Right renal pelvis (tissue), 4 donors: ENCODE results near the gene STAT2. TPM values are rescaled to one million over a fixed set of nuclear protein-coding genes. Genes with fewer than 3 reads are reported as not detected.
"Not testable (repeated sequence)": the region's sequence is repeated elsewhere in the genome, so short reads cannot be mapped to it uniquely, and the experiment has no call there.

Source experiments
- DNase-seq, 4 donors: peaks; one replicate each; pipeline ENCODE4 v3.0.0-alpha.2; 2013; ENCODE audit warnings: low read depth in 4 of 4, low spot score in 3 of 4, missing footprints in 1 of 4
- polyA plus RNA-seq, 4 donors: library from polyadenylated mRNA; unstranded; fragments of 120-200 nt; gene quantifications; one replicate each; pipeline ENCODE4 v1.2.1, GENCODE V29; 2013; ENCODE audit not compliant: insufficient read length in 4 of 4

Gene STAT2
- polyA plus RNA-seq: 100 to 1,000 TPM in 1 of 4 donors, 10 to 100 TPM in 3; 79.2 to 107 (median 85.1) TPM

DNA sequence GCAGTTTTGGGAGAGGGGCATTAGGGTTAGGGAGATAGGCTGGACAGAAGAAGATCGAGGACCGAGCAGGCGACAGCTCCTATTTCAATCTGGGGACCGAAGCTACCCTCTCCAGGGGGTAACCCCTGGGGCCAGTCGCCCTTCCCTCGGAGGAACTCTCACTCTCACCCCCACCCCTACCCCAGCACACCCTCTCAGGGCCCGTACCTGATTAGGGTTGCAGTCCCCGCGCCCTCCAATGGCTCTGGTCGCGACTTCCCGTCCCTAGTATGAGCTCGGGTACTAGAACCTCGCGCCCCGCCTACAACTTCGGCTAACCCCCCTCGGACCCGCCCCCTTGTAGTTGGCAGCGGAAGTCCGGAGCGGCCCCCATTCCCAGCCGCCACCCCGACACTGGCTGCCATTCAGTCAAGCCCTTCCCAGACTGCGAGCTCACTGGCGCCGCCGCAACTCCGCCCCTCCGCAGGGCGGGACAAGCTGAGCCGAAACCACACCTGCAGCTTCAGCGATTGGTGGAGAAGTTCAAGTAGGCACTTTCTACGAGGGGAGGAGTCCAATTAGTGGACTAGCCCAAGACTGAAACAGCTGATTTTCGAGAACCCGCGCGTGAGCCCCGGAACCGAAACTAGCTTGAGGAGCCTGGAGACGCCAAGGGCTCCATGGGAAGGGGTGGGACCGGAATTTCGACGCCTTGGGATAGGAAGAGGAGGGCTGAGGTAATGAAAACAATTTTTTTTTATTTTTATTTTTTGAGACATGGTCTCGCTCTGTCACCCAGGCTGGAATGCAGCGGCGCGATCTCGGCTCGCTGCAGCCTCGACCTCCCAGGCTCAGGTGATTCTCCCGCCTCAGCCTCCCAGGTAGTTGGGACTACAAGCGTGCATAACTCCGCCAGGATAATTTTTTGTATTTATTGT, at the start of gene STAT2:
Gene STAT2 (minus strand): TSS at position 257 of the 917 bp plus-strand sequence. CDS start 3,536 bp downstream, outside the sequence.
- peak; percentile 93 to 99 (median 99) for DNase-seq

DNA sequence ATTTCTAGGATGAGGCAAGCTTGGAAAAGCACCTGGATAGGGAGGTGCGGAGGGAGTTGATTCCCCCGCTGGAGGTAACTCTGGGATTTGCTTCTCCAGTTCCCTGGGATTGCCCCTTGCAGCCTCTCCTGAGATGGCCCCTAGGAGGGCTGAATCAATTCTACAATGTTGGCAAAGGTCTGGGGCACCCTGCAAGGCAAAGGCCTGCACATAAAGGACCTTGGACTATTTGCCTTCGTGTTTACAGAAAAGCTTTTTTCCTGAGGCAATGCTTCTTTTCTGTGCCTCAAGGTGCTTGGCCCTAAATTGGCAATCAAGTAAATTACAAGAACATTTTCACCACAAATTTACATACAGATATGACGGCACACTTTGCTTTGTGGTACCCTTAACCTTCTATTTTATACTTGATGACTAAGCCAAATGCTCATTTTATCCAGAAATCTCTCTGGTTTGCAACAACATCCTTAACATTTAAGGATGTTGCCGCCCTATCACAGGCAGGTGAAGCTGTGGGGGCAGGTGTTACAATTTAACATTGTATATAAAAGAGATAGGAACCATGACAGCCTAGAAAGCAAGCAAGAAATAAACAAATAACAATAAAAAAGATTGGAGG, 49.0 kb upstream of the STAT2 start:
- no peak for DNase-seq

DNA sequence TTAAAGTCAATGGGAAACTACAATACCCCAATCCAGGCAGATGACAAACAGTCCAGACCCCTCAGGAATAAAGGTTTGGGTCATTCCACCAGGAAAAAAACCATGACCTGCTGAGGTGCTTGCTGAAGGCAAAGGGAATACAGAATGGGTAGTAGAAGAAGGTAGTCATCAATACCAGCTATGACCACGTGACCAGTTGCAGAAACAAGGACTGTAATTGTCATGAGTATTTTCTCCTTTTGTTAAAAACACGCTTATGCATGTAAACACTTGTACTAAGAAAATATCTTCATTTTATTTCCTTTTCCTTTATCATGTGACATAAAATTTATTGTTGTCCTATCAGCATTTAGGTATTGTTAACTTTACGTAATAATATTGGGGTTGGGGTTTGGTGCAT, 44.3 kb upstream of the STAT2 start:
- not testable (repeated sequence) for DNase-seq

DNA sequence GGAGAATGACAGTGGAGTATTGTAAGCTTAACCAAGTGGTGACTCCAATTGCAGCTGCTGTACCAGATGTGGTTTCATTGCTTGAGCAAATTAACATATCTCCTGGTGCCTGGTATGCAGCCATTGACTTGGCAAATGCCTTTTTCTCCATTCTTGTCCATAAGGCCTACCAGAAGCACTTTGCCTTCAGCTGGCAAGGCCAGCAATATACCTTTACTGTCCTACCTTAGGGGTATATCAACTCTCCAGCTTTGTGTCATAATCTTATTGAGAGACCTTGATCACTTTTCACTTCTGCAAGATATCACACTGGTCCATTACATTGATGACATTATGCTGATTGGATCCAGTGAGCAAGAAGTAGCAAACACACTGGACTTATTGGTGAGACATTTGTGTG, 41.7 kb upstream of the STAT2 start:
- DNase-seq: not testable (repeated sequence)

DNA sequence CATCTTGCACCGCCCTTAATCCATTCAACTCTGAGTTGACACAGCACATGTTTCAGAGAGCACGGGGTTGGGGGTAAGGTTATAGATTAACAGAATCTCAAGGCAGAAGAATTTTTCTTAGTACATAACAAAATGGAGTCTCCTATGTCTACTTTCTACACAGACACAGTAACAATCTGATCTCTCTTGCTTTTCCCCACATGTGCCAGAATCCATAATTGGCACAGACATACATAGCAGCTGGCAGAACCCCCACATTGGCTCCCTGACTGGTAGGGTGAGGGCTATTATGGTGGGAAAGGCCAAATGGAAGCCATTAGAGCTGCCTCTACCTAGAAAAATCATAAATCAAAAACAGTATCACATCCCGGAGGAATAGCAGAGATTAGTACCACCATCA, 41.2 kb upstream of the STAT2 start:
- DNase-seq: not testable (repeated sequence)

DNA sequence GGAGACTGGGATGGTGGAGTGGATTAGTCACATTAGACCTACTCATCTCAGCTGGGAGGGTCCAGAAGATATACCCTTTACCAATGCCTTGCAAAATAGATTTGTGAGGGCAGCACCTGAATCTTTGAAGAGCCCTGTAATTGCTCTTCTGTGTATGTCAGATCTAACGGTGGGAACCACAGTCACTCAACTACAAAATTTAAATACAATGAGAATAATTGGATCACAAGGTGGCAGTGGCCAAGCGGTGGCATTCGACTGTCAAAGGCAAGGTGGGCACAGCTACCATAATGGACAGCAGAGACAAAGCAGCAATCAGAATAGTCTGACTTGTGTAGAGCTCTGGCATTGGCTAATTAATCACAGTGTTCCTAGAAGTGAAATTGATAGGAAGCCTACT, 39.6 kb upstream of the STAT2 start:
- not testable (repeated sequence) for DNase-seq

DNA sequence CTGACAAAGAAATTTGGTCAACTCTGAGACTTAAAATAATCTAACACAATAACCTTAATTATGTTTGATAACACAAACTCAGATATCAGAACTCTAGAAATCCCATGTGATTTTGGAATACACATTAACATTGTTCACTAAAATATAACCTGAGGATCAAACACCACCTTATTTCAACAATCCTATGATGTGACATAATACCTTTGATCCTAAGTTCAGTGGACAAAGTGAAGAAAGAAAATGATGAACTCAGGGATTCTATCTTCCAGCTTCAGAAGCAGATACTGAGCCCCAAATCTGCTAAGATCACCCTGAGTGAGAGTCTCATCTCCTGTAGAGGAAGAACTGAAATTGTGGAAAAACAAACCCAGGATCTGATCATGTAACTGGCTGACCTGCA, 38.4 kb upstream of the STAT2 start:
- DNase-seq: no peak

DNA sequence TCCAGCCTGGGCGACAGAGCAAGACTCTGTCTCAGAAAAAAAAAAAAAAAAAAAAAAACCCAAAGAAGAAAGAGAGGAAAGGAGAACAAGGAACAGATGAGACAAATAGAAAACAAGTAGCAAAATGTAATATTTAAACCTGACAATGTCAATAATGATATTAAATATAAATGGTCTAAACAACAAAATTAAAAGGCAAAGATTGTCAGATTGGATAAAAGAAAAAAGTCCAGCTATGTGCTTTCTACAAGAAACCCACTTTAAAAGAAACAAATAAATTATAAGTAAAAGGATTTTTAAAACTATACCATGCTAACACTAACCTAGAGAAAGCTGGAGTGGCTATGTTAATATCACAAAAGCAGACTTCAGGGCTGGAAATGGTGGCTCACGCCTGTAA, 32.4 kb upstream of the STAT2 start:
- DNase-seq: no peak

DNA sequence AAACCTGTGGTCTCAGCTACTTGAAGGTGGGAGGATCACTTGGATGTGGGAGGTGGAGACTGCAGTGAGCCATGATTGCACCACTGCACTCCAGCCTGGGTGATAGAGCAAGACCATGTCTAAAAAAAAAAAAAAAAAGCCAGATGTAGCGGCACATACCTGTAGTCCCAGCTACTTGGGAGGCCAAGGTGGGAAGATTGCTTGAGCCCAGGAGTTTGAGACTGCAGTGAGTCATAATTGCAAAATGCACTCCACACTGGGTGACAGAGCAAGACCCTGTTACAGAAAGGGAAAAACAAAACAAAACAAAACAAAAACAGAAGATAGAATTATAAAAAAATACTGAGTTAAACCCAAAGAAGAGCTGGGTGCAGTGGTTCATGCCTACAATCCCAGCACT, 31.8 kb upstream of the STAT2 start:
- no peak for DNase-seq

DNA sequence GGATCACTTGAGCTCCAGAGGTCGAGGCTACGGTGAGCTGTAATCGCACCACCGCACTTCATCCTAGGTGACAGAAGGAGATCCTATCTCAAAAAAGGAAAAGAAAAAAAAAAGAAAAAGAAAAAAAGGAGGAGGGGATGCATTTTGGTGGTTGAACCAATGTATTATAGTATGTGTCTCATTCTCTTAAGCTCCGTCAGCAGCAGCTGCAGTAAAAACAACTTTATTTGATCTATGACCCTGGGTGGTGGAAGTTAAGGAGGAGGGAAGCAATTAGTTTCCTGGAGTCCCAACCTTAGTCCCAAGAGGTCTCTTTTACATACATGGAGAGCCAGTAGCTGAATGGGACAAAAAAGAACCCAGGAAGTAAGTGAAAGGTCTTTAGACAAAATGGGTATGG, 29.5 kb upstream of the STAT2 start:
- DNase-seq: peak in 1 of 4 donors; percentile 27

DNA sequence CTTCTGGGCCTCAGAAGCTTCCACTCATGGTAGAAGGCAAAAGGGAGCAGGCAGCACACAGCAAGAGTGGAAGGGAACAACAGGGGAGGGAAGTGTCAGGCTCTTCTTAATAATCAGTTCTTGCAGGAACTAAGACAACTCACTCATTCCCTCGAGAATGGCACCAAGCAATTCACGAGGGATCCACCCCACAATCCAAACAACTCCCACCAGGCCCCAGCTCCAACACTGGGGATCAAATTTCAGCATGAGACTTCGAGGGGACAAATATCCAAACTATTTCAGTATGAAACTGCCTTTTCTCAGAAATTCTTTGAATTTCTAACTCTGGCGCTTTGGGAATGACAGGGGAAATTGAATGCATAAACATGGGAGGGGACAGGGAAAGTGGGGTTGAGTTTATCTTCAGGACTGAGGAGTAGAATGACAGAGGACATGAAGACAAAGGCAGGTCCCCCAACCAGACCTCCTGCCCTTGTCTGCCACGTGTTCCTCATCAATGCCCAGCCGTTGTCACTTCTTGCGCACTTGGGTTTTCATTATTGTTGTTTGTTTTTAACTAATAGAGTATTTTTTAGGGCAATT, 27.3 kb upstream of the STAT2 start:
- peak in 1 of 4 donors; percentile 28 for DNase-seq

DNA sequence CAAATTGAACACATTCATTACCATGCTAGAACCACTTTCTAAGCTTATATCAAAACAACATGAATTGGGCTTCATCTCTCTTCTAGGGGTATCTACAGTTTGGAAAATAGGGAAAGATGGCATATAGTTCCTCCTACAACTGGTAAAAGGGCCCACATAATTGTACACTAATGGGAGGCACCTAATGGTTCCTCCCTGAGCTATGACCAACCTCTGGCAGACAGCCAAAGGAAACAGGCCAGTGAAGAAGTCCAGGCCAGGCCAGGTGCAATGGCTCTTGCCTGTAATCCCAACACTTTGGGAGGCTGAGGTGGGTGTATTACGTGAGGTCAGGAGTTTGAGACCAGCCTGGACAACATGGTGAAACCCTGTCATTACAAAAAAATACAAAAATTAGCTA, 26.0 kb upstream of the STAT2 start:
- no peak for DNase-seq

DNA sequence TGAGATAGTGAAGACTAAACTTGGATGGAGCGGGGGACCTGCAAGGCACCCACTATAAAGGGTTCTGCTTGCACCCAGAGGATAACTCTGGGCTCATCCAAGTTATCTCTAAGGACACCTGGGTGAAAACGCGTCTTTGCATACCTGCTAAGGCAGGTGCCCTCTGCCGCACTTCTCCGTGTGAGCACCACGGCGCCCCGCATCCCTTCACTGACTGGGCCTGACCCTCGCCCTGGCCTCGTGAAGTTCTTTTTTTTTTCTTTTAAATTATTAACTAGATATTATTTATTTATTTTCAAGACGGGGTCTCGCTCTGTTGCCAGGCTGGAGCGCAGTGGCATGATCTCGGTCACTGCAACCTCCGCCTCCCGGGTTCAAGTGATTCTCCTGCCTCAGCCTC, 22.7 kb upstream of the STAT2 start:
- DNase-seq: no peak

DNA sequence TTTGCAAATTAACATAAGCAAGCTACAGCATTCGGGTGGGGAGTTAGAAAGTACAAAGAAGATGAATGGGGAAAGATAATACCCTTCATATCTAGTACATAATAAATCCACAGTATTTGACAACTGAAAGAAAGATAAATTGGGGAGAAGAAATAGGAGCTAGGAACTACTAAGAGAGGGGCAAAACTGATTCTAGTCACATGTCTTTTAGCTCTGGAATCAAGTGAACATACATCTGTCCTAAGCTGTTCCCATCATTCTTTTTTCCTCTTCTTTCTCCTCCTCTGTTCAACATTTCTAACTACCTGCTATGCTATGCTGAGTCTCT, 18.0 kb upstream of the STAT2 start:
- no peak for DNase-seq

DNA sequence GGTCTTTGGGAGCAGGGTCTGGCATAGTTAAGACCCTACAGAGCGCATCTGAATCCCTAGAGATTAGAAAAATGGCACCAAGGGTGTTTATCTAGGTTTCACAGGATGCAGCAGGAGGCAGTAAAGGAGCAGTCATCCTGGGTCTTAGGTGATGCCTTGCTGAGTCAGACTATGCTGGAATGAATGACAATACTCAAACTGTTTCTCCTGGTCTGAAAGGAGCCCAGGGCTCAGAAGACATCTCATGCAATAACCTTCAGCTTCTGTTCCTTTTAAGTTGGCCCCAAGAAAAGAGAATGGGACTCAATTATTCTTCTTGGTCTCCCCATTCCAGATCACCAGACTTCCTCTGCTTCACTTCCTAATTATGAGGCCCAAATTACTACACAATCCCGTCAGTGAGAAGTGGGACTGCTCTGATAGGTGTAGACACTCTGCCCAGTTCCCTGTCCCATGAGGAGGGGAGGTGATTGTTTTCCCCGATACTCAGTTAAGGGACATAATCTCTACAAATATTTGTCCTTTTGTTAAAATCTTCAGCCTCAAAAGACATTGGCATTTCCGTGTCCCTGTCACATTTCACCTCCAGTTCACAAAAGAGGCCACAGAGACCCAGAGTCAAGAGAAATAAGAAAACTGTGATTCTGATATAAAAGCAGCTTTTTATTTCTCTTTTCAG, 17.5 kb upstream of the STAT2 start:
- DNase-seq: no peak

DNA sequence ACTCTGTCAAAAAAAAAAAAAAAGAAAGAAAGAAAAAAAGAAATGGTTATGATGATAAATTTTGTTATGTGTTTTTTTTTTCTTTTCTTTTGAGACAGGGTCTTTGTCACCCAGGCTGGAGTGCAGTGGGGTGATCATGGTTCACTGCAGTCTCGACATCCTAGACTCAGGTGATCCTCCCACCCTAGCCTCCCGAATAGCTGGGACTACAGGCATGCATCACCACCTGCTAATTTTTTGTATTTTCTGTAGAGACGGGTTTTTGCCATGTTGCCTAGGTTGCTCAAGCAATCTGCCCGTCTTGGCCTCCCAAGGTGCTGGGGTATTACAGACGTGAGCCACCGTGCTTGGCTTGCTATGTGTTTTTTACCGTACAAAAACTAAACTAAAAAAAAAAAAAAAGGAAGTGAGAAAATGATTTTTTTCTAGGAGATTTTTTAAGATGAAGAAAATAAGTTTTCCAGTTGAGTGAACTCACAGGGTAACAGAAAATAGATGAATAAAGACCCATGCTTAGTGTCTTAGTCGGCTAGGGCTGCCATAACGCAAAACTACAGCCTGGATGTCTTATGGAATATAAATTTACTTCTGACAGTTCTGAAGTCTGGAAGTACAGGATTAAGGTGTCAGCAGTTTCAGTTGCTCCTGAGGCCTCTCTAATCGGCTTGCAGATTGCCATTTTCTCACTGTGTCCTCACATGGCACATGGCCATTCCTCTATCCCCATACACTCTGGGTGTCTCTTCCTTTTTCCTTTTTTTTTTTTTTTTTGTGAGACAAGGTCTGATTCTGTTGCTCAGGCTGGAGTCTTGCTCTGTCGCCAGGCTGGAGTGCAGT, 15.9 kb upstream of the STAT2 start:
- DNase-seq: no peak

DNA sequence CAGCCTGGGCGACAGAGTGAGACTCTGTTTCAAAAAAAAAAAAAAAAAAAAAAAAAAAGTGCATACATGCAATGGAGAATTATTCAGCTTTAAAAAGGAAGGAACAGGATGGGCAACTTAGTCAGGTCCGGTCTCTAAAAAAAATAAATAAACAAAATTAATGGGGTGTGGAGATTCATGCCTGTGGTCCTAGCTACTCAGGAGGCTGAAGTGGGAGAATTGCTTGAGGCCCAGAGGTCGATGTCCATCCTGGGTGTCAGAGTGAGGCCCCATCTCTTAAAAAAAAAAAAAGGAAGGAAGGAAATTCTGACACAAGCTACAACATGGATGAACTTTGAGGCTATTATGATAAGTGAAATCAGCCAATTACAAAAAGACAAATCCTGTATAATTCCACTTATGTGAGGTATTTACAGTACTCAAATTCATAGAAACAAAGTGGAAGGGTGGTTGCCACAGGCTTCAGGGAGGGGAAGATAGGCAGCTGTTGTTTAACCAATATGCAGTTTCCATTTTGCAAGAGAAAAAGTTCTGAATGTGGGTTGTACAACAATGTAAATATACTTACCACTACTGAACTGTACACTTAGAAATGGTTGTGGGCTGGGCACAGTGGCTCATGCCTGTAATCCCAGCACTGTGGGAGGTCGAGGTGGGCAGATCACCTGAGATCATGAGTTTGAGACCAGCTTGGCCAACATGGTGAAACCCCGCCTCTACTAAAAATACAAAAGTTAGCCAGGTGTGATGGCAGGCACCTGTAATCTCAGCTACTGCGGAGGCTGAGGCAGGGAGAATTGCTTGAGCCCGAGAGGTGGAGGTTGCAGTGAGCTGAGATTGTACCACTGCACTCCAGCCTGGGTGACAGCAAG, 15.1 kb upstream of the STAT2 start:
- no peak for DNase-seq

DNA sequence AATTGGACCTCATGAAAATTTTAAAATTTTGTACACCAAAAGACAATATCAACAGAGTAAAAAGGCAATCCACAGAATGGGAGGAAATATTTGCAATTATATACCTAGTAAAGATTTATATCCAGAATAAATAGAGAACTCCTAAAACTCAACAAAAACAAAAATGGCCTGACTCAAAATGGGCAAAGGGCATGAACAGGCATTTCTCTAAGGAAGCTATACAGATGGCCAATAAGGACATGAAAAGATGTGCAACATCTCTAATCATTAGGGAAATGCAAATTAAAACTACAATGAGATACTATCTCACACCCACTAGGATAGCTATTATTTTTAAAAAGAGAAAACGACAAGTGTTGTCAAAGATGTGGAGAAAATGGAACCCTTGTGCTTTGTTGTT, 13.6 kb upstream of the STAT2 start:
- no peak for DNase-seq

DNA sequence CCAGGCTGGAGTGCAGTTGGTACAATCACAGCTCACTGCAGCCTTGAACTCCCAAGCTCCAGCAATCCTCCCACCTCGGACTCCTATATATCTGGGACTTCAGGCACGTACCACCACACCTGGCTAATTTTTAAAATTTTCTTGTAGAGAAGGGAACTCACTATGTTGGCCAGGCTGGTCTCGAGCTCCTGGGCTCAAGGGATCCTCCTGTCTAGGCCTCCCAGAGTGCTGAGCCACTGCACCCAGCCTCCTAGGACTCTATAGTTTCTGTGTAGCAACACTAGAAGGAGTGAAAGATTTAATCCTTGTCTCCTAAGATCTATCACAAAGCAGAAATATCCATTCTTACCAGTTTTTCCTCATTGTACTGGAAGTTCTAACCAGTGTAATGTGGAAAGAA, 7.0 kb upstream of the STAT2 start:
- DNase-seq: no peak
